Measurements from ENCODE around the gene MOB4.

GRCh38 chr2:197600306-197600705 lies 84.4 kb downstream of the MOB4 start:
- no peak for TF ChIP-seq CTCF (IDR thresholded peaks at IDR 0.05)
- no peak for TF ChIP-seq POLR2A (IDR thresholded peaks at IDR 0.05)
- TF ChIP-seq POLR2AphosphoS5 (IDR thresholded peaks at IDR 0.05), result no peak
- TF ChIP-seq EP300 (IDR thresholded peaks at IDR 0.05), result no peak

All from upper lobe of left lung (tissue), 4 donors.